Activated naive CD4-positive, alpha-beta T cell treated with anti-CD3 and anti-CD28 coated beads, Interleukin-2, amount 10 ng/mL, durations not matched to agents 7 days and 5 days (primary cell): ENCODE results near the gene CSNK1G3.
"Not testable (repeated sequence)": the region's sequence is repeated elsewhere in the genome, so short reads cannot be mapped to it uniquely, and the experiment has no call there.

Experiments
- CTCF ChIA-PET: fragments of 350-600 bp; sonication (Branson Sonifier 250); formaldehyde crosslinking; loops from one replicate; lab custom pipeline; 2021; ENCODE audit warnings: antibody characterized with exemption; lab: Charles Lee
- DNase-seq: peaks from one replicate; pipeline ENCODE4 v3.0.0-alpha.2; 2020
- H3K27ac Mint-ChIP-seq: one replicate; pipeline ENCODE4 v1.8.0; 2021; ENCODE audit warnings: mild to moderate bottlenecking, moderate library complexity, mixed read lengths
- H3K27me3 Mint-ChIP-seq: one replicate; pipeline ENCODE4 v1.8.0; 2021; ENCODE audit warnings: mild to moderate bottlenecking, mixed read lengths
- H3K36me3 Mint-ChIP-seq: one replicate; pipeline ENCODE4 v1.8.0; 2021; ENCODE audit warnings: mixed read lengths
- H3K4me1 Mint-ChIP-seq: one replicate; pipeline ENCODE4 v1.8.0; 2021; ENCODE audit warnings: mixed read lengths
- H3K4me3 Mint-ChIP-seq: one replicate; pipeline ENCODE4 v1.8.0; 2021; ENCODE audit warnings: mild to moderate bottlenecking, moderate library complexity, mixed read lengths
- H3K9me3 Mint-ChIP-seq: one replicate; pipeline ENCODE4 v1.8.0; 2021; ENCODE audit warnings: mixed read lengths

The CSNK1G3 gene

DNA sequence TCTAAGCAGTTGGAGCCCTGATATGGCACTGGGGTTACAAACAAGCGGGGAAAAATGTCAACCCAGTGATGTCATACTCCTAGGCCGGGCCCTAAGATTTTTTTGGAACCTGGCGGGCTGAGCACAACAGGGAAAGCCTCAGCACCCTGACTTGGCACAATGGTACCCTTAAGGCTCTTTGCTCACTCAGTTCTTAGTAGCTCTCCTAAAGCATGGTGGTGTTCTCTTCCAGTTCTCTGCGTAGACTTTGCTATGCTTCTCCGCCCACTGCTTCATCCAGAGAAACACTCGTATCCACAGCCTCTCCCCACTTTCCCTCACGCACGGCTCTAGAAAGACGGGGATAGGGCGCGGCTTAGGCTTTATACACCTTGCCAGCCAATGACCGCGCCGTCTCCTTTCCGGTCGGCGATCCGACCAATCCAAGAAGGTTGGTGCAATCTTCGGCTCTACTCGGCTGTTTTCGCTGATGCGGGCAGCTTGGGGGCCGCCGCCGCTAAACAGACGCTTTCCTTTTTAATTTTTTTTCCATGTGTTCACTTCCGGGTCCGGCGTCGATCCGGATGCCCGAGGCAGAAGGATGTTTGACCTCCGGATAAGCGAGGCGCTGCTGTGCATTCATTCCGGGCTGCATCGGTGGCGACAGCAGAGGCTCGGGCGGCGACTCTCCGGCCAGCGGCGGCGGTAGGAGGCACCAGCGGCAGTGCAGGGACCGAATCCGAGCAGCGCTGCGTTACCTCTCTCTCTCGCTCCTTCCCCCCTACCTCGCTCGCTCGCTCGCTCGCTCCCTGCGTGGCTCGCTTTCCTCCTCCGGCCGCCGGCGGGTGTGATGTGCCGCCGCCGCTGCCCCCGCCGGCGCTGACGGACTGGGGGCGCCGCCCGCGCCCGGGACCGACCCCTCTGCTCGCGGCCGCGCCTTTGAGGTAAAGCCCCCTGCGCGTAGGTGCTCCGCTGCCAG lies at the start of gene CSNK1G3:
Gene CSNK1G3 (plus strand): TSS at position 530 of the 958 bp plus-strand sequence. CDS start 33,487 bp downstream, outside the sequence.
- peak; percentile 95 for DNase-seq
- Mint-ChIP-seq H3K9me3 (no peaks in the 10 kb centered on the region), H3K27me3 (peaks cover 14% of the 10 kb centered on the region), H3K4me1 (peaks cover 48% of the 10 kb centered on the region), H3K27ac (peak within 1 kb of the TSS; percentile 97), H3K36me3 (peaks cover 9% of the 10 kb centered on the region), H3K4me3 (peak within 1 kb of the TSS; percentile 96)
- CTCF ChIA-PET: interaction anchor here (0.7 to 1.6 kb wide), 2 partner anchors 38 to 89 kb away, joined by 4 to 7 read pairs; partner anchors contain the start of gene CEP120

DNA sequence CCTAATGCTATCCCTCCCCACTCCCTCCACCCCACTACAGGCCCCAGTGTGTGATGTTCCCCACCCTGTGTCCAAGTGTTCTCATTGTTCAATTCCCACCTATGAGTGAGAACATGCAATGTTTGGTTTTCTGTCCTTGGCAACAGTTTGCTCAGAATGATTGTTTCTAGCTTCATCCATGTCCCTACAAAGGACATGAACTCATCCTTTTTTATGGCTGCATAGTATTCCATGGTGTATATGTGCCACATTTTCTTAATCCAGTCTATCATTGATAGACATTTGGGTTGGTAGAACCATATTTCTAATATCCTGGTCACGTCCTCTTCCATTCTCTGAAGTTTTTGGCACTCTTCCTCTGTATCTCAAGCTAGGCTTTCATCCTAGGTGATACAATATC lies 45.1 kb upstream of the CSNK1G3 start:
- H3K36me3 Mint-ChIP-seq, H3K4me3 Mint-ChIP-seq, H3K27ac Mint-ChIP-seq, H3K27me3 Mint-ChIP-seq, H3K9me3 Mint-ChIP-seq, H3K4me1 Mint-ChIP-seq, DNase-seq, CTCF ChIA-PET: not testable (repeated sequence)

DNA sequence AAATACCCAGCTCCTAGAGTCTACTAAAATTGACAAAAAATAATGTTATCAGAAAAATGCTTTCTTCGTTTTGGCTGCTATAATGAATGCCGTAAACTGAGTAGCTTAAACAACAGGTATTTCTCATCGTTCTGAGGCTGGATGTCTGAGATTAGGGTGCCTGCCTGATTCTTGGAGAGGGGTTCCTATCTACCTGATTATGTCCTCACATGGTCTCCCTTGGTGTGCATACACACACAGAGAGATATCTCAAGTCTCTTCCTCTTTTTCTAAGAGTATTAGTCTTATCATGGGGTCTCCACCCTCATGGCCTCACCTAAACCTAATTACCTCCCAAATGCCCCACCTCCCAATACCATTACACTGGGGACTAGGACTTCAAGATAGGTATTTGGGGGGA lies 40.6 kb upstream of the CSNK1G3 start:
- peaks cover 8% of the 10 kb centered on the region for H3K27me3 Mint-ChIP-seq
- no peak for DNase-seq
- H3K36me3 Mint-ChIP-seq: no peaks in the 10 kb centered on the region
- CTCF ChIA-PET: no interaction called here
- no peak overlapping the region for H3K27ac Mint-ChIP-seq
- H3K4me1 Mint-ChIP-seq: no peaks in the 10 kb centered on the region
- H3K9me3 Mint-ChIP-seq: peaks cover 9% of the 10 kb centered on the region
- H3K4me3 Mint-ChIP-seq: no peak overlapping the region

DNA sequence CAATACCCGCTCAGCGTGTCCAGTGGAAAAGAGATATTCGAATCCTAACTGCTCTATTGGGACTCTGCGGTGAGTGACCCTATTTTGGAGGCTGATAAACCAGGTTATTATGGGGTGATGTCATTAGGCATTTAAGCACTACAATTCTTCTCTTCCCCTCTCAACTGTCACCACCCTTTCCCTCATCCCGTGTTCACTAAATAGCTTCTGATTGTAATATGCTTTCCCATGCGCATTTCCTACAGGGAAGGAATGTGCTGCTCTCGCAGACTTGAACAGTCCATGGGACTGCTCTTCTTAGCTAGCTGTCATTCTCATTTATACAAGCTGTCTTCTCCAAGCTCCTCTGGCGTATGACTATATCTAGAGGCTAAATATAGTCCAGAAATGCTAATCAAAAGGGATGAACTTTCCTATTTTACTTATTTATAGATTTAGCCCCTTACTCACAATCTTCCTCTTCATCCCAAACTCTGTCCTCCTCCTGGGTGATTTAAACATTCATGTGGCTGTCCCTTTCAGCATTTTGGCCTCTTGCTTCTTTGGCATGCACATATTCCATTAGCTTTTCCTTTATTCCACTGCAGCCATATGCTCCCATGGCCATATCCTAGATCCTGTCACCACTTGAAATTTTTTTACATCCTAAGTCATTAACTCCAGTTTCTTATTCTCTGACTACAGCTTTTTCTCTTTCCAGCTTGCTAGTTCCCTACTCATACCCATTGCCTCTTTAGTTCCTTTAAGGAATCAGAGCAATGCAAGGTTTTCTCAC lies 39.6 kb upstream of the CSNK1G3 start:
- H3K9me3 Mint-ChIP-seq: peaks cover 5% of the 10 kb centered on the region

DNA sequence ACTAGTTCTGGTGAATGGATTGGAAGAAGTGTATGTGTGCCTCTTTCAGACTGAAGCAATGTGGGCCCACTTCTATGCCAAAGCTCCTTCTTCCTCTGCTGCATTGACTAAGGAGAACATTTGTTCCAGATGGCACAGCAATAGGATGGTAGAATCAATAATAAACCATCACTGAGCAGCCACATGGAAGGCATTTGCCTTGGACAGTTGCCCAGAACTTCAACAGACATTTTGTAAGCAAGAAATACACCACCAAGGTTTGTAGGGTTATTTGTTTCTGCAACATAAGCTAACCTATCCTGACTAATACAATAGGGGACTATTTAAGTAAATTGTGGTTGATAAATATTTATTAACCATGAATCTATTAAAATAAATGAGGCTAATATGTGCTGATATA lies 37.7 kb upstream of the CSNK1G3 start:
- Mint-ChIP-seq H3K9me3 (peaks cover 5% of the 10 kb centered on the region), H3K4me3 (no peak overlapping the region), H3K36me3 (no peaks in the 10 kb centered on the region), H3K27me3 (peaks cover 5% of the 10 kb centered on the region), H3K4me1 (no peaks in the 10 kb centered on the region), H3K27ac (no peak overlapping the region)
- DNase-seq: no peak
- CTCF ChIA-PET: no interaction called here

More for the DNA sequence above, 39.6 kb upstream of the CSNK1G3 start:
- CTCF ChIA-PET: no interaction called here
- DNase-seq: no peak
- H3K4me1 Mint-ChIP-seq: no peaks in the 10 kb centered on the region
- peaks cover 5% of the 10 kb centered on the region for H3K27me3 Mint-ChIP-seq
- no peaks in the 10 kb centered on the region for H3K36me3 Mint-ChIP-seq
- H3K27ac Mint-ChIP-seq: no peak overlapping the region
- no peak overlapping the region for H3K4me3 Mint-ChIP-seq

DNA sequence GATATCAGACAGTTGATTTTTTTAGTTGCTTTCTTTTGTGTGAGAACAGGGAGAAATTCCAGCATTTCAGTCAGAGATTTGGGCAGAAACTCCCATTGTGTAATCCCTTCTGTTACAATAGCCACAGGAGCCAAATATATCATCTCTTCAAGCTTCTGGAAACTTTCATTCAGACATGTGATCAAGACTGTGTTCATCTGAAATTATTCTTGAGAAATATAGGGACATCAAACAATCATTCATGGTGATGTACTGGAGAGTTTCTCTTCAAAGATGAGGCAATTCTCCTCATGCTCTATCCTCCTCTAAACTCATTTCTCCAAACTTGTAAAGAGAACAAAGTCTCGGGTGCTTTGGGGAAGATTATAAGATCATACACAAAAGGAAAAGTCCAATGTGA lies 35.2 kb upstream of the CSNK1G3 start:
- no peak for DNase-seq
- no peaks in the 10 kb centered on the region for H3K4me1 Mint-ChIP-seq
- no peaks in the 10 kb centered on the region for H3K36me3 Mint-ChIP-seq
- CTCF ChIA-PET: no interaction called here
- H3K4me3 Mint-ChIP-seq: no peak overlapping the region
- H3K27me3 Mint-ChIP-seq: no peaks in the 10 kb centered on the region
- no peaks in the 10 kb centered on the region for H3K9me3 Mint-ChIP-seq
- H3K27ac Mint-ChIP-seq: no peak overlapping the region

DNA sequence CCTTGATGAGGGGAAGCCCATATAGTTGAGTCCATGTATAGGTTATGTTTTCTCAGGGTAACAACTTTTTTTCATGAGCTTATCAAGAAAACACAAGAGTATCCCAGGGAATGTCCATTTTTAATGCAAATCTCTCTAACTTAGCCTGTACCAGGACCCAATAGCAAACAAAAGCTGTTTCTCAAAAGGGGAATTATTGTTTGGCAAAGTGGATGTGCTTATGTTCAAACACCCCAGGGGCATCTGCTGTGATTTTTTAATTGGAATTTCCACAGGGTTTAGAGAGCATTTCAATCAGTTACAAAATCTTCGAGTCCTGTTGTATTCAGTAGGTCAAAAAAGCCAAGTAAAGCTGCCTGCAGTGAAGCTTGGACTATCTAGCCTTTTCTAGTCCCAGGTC lies 33.4 kb upstream of the CSNK1G3 start:
- Mint-ChIP-seq H3K4me1 (no peaks in the 10 kb centered on the region), H3K36me3 (no peaks in the 10 kb centered on the region), H3K27ac (no peak overlapping the region), H3K27me3 (no peaks in the 10 kb centered on the region), H3K9me3 (no peaks in the 10 kb centered on the region), H3K4me3 (no peak overlapping the region)
- no peak for DNase-seq
- CTCF ChIA-PET: no interaction called here

DNA sequence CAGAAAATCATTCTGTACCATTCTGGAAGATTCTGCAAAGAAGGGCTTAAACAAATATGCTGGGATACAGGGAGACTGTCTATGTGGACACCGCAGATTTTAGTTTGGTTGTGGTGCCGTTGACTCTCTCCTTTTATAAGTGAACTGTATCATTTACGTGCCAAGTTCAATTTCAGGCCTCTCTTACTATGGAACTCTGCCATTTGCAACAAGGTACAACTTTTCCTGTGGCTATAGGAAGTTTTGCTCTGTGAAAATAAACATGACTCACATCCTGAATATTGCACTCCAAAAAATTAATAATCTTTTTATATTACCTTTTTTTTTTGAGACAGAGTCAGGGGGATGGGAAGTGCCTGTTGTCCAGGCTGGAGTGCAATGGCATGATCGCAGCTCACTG lies 29.7 kb upstream of the CSNK1G3 start:
- no peak overlapping the region for H3K4me3 Mint-ChIP-seq
- no peaks in the 10 kb centered on the region for H3K27me3 Mint-ChIP-seq
- no peaks in the 10 kb centered on the region for H3K36me3 Mint-ChIP-seq
- DNase-seq: no peak
- no peaks in the 10 kb centered on the region for H3K4me1 Mint-ChIP-seq
- CTCF ChIA-PET: no interaction called here
- no peak overlapping the region for H3K27ac Mint-ChIP-seq
- no peaks in the 10 kb centered on the region for H3K9me3 Mint-ChIP-seq

DNA sequence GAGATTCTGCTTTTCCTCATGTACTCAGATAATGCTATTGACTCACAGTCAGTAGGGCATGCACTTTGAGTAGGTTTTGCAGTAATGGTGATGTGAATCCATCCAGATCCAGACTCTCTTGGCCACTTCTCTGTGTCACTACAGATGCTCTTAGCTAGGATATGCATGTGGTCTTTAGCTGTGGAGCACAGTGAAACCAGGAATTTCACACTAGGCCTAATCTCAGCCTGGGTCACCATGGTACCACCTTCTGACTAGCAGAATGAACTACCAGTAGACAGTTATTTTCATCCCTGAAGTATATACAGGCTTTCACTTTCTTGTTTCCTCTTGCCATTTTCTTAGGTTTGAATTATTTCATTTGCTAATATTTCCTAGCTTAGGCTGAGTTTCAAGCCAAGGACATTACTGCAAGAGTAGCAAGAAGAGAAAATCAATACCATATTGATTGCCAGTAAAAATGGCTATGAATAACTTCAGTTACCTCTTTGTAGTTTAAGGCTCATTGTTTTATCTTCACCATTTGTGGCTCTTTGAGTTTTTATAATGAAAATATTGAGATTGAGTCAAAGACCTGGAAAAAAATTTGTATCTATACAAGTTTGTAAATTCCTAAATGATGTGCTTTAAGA lies 28.4 kb upstream of the CSNK1G3 start:
- Mint-ChIP-seq H3K27ac (no peak overlapping the region), H3K4me1 (no peaks in the 10 kb centered on the region), H3K4me3 (no peak overlapping the region), H3K36me3 (no peaks in the 10 kb centered on the region), H3K9me3 (no peaks in the 10 kb centered on the region), H3K27me3 (peaks cover 5% of the 10 kb centered on the region)
- no peak for DNase-seq
- CTCF ChIA-PET: interaction anchor here (0.8 kb wide), 1 partner anchor 128 kb away, joined by 3 read pairs; no protein-coding TSS in a partner anchor

DNA sequence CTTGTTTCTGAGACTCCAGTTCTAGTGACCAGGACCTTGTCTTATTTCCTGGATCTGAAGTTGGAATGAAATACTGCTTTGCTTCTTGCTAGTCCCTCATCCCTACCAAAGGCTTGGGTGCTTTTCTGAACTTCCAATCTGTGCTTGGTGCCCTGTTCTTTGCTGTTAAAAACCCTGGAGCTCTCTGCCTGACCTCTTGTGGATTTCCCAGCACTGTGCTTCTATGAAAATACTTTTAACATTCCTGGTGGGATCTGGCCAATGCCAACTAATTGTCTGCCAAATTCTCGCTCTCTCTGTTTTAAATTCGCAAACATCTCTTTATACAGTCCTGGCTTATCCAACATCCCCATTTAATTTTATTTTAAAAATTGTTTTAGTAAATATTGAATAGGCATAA lies 26.7 kb upstream of the CSNK1G3 start:
- H3K27ac Mint-ChIP-seq: no peak overlapping the region
- CTCF ChIA-PET: interaction anchor here (1.5 kb wide), 1 partner anchor 10 kb away, joined by 3 read pairs; no protein-coding TSS in a partner anchor
- no peaks in the 10 kb centered on the region for H3K4me1 Mint-ChIP-seq
- no peaks in the 10 kb centered on the region for H3K9me3 Mint-ChIP-seq
- H3K4me3 Mint-ChIP-seq: no peak overlapping the region
- no peak for DNase-seq
- H3K27me3 Mint-ChIP-seq: peaks cover 9% of the 10 kb centered on the region
- H3K36me3 Mint-ChIP-seq: no peaks in the 10 kb centered on the region

DNA sequence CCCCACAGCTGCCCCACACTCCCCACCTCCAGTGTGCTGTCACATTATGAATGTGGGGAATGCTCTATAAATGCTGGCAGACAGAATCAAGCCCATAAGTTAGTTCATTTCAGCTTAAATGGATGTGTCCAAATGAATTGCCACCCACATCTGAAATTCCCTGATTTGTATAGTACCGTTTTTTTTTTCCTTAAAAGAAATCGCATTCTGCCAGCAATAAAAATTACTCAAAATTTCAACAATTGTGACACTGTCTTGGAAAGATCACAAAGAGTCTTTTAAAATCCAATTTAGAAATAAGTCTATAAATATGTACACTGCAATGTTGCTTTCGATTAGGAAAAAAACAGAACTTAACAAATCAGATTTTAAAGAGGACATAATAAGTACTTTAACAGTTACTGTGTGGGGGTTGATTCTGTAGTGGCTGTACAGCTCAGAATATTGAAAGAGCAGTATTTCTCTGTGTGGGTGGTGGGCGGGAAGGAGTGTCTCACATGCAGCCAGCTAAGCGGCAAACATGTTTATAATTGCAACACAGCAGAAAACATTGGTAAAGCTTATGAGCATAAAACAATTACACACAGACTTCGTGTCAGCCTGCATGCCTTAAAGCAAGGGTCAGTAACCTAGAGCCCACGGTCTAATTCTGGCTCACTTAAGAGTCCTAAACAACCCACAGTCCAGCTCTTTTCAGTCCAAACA lies 24.9 kb upstream of the CSNK1G3 start:
- peaks cover 12% of the 10 kb centered on the region for H3K27me3 Mint-ChIP-seq
- no peaks in the 10 kb centered on the region for H3K4me1 Mint-ChIP-seq
- H3K4me3 Mint-ChIP-seq: no peak overlapping the region
- H3K9me3 Mint-ChIP-seq: no peaks in the 10 kb centered on the region
- DNase-seq: no peak
- H3K36me3 Mint-ChIP-seq: no peaks in the 10 kb centered on the region
- no peak overlapping the region for H3K27ac Mint-ChIP-seq
- CTCF ChIA-PET: interaction anchor here (0.7 to 0.9 kb wide), 2 partner anchors 59 to 1917 kb away, joined by 3 read pairs; no protein-coding TSS in a partner anchor

DNA sequence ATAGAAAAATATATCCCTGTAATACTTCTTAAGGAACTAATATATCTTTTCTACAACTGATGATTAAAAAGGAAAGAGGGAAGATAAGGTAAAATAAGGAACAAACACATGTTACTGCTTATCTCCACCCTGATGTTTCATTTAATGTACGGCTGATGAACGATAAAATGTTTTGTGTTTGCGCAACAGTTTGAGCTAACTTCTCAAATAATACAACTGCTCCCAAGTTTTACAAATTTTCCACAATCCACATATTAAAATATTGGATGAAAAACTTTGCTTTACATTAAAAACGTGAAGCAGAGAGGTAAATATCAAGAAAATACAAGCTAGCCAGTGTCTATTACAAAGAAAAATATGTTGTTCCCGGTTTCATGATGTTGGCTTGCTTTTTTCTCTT lies 21.0 kb upstream of the CSNK1G3 start:
- no peak for DNase-seq
- no peaks in the 10 kb centered on the region for H3K9me3 Mint-ChIP-seq
- no peak overlapping the region for H3K27ac Mint-ChIP-seq
- H3K36me3 Mint-ChIP-seq: no peaks in the 10 kb centered on the region
- peaks cover 16% of the 10 kb centered on the region for H3K27me3 Mint-ChIP-seq
- H3K4me1 Mint-ChIP-seq: no peaks in the 10 kb centered on the region
- CTCF ChIA-PET: no interaction called here
- H3K4me3 Mint-ChIP-seq: no peak overlapping the region

DNA sequence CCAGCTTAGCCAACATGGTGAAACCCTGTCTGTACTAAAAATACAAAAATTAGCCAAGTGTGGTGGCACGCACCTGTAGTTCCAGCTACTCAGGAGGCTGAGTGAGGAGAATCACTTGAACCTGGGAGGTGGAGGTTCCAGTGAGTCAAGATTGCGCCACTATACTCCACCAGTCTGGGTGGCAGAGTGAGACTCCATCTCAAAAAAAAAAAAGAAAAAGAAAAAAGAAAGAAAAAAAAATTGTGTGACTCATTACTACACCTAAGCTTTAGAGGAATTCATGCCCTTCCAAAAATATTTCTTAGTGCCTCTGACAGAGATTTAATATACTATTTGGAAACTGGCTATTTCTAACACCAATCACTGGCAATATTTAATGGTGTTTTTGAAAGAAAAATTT lies 16.8 kb upstream of the CSNK1G3 start:
- not testable (repeated sequence) for H3K27ac Mint-ChIP-seq, H3K36me3 Mint-ChIP-seq, H3K27me3 Mint-ChIP-seq, H3K4me1 Mint-ChIP-seq, H3K4me3 Mint-ChIP-seq, DNase-seq, H3K9me3 Mint-ChIP-seq
- CTCF ChIA-PET: interaction anchor here (1.1 kb wide), 1 partner anchor 9 kb away, joined by 3 read pairs; no protein-coding TSS in a partner anchor
